Sigmoid colon (tissue), 7 donors: ENCODE results near the gene TBC1D22A. TPM values are rescaled to one million over a fixed set of nuclear protein-coding genes. Genes with fewer than 3 reads are reported as not detected.
"Not testable (repeated sequence)": the region's sequence is repeated elsewhere in the genome, so short reads cannot be mapped to it uniquely, and the experiment has no call there.

Experiments used
- DNase-seq: peaks from one replicate; pipeline ENCODE4 v3.0.0-alpha.2; 2019
- H3K27ac ChIP-seq, 4 donors: fragments of 200-600 bp; sonication (generic); one replicate each; pipeline ENCODE4 v1.5.1; 2016 to 2019; ENCODE audit warnings: mild to moderate bottlenecking in 1 of 4
- H3K27me3 ChIP-seq, 3 donors: fragments of 200-600 bp; sonication (generic); one replicate each; pipeline ENCODE4 v1.5.1; 2019; ENCODE audit warnings: mild to moderate bottlenecking in 1 of 3
- H3K36me3 ChIP-seq, 4 donors: fragments of 200-600 bp; sonication (generic); one replicate each; pipeline ENCODE4 v1.5.1; 2016 to 2019
- H3K4me1 ChIP-seq, 4 donors: fragments of 200-600 bp; sonication (generic); one replicate each; pipeline ENCODE4 v1.5.1; 2017 to 2019
- H3K4me3 ChIP-seq, 4 donors: fragments of 200-600 bp; sonication (generic); one replicate each; pipeline ENCODE4 v1.5.1; 2017 to 2019; ENCODE audit warnings: mild to moderate bottlenecking in 2 of 4, moderate library complexity in 1 of 4
- H3K9me3 ChIP-seq, 4 donors: fragments of 200-600 bp in 3 of 4; sonication (generic) in 3 of 4; one replicate each; pipeline versions ENCODE4 v1.5.1 to v1.6.1; 2013 to 2019
- EP300 ChIP-seq, 4 donors: sonication (generic); formaldehyde crosslinking; IDR thresholded peaks; one replicate each; pipeline ENCODE4 v1.6.1; 2017; ENCODE audit warnings: antibody characterized with exemption in 4 of 4
- POLR2A ChIP-seq, 2 donors: fragments of 450-650 bp; IDR thresholded peaks; one replicate each; pipeline ENCODE4 v1.6.1; 2016; ENCODE audit warnings: antibody characterized with exemption in 2 of 2, mild to moderate bottlenecking in 2 of 2, moderate library complexity in 2 of 2
- POLR2AphosphoS5 ChIP-seq, 4 donors: sonication (generic); formaldehyde crosslinking; IDR thresholded peaks; one replicate each; pipeline ENCODE4 v1.6.1; 2017; ENCODE audit warnings: antibody characterized with exemption in 4 of 4
- WGBS, 2 donors: extraction: QIAGEN DNeasy Blood & Tissue Kit; methylation state at CpG; one replicate each; pipeline ENCODE4 v1.1.7; 2013; 5-methylcytosine and 5-hydroxymethylcytosine counted together
- intact Hi-C: fragments of 100-400 bp; cut with DNase I; formaldehyde crosslinking; loops from one replicate; pipeline ENCODE4 v1.15.1; 2023
- polyA plus RNA-seq, 3 donors: library from polyadenylated mRNA; stranded (reverse); fragments of 200-250 nt; gene quantifications; one replicate each; pipeline ENCODE4 v1.2.3, GENCODE V29; 2013
- total RNA-seq, 4 donors: library from RNA; depleted of rRNA; stranded (reverse); fragments of >200 nt; gene quantifications; one replicate each; pipeline ENCODE4 v1.1.0, GENCODE V29; 2016
- TF ChIP-seq, protein P1 (sequence below), 4 experiments: fragments of 450-650 bp in 3 of 4; fragments of 200-600 bp in 1 of 4; IDR thresholded peaks; one replicate each; pipeline ENCODE4 v1.5.1; 2016 to 2019; ENCODE audit warnings: antibody characterized with exemption in 4 of 4, mild to moderate bottlenecking in 3 of 4, moderate library complexity in 2 of 4
- donor health status: healthy with polysubstance abuse.
- donor health status: Bipolar disorder and iron deficiency.
- donor health status: healthy.

The TBC1D22A gene
- total and polyA plus RNA-seq, 7 donors: 13.6 to 34.6 (median 14.3) TPM

DNA sequence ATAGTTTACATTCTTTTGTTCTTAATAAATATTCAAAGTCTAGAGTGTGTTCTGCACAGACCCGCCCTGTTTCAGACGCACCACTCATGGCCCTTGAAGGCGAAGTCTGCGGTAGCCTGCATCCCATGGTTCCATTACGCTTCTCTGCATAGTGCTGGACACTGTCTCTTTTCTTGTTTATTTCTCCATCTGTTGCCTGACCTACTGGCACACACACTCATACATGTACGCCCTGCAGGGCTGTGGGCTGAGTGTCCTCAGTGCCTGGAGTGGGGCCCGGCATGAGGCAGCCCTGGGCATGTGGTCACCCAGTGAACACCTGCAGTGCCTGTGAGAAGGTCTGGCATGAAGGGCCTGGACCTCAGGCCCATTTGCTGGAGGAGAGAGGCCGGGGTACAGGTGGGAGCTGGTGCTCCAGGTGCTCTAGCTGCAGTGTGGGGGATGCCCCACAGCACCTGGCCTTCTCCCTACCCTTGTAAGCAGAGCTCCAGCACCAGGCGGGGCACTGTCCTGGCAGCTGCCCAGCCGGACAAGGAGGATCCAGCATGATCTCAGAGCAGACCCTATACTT is 404.1 kb downstream of the TBC1D22A start:
- H3K27ac ChIP-seq: no peak overlapping the region
- no peaks in the 10 kb centered on the region for H3K27me3 ChIP-seq
- H3K36me3 ChIP-seq: no peaks in the 10 kb centered on the region
- 94 to 96% methylated on average over 10 of the region's 10 CpGs for WGBS, 2 donors
- H3K4me1 ChIP-seq: no peaks in the 10 kb centered on the region
- intact Hi-C loops: no loop called here
- TF ChIP-seq POLR2A (IDR thresholded peaks at IDR 0.05) (no peak), EP300 (IDR thresholded peaks at IDR 0.05) (no peak)
- TF ChIP-seq, protein P1, sequence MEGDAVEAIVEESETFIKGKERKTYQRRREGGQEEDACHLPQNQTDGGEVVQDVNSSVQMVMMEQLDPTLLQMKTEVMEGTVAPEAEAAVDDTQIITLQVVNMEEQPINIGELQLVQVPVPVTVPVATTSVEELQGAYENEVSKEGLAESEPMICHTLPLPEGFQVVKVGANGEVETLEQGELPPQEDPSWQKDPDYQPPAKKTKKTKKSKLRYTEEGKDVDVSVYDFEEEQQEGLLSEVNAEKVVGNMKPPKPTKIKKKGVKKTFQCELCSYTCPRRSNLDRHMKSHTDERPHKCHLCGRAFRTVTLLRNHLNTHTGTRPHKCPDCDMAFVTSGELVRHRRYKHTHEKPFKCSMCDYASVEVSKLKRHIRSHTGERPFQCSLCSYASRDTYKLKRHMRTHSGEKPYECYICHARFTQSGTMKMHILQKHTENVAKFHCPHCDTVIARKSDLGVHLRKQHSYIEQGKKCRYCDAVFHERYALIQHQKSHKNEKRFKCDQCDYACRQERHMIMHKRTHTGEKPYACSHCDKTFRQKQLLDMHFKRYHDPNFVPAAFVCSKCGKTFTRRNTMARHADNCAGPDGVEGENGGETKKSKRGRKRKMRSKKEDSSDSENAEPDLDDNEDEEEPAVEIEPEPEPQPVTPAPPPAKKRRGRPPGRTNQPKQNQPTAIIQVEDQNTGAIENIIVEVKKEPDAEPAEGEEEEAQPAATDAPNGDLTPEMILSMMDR (IDR thresholded peaks at IDR 0.05): no peak
- H3K9me3 ChIP-seq: no peaks in the 10 kb centered on the region
- H3K4me3 ChIP-seq: no peak overlapping the region
- DNase-seq: peak; percentile 54

DNA sequence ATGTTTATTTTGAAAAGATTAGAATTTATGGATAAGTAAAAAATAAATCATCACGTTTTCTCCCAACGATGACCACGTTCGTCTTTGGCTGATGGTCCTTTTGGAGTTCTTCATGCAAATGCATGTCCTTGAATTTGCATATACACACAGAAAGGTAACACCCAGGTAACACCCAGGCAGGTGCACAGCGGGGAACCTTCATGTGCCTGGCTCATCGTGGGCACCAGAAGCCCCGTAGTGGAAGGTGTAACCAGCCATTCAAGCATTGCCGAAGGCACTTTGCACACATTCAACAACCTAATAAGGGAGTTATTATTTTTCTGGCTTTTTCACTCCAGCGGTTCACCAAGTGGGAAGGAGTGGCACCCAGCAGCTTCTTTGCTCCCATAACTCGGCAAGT is 404.6 kb downstream of the TBC1D22A start:
- no peak overlapping the region for H3K27ac ChIP-seq
- WGBS, 2 donors: 94 to 97% methylated on average over 10 of the region's 10 CpGs
- no peaks in the 10 kb centered on the region for H3K9me3 ChIP-seq
- H3K4me3 ChIP-seq: no peak overlapping the region
- intact Hi-C loops: no loop called here
- no peaks in the 10 kb centered on the region for H3K36me3 ChIP-seq
- DNase-seq: peak; percentile 36
- H3K27me3 ChIP-seq: no peaks in the 10 kb centered on the region
- no peaks in the 10 kb centered on the region for H3K4me1 ChIP-seq
- TF ChIP-seq, protein P1 (IDR thresholded peaks at IDR 0.05): no peak
- no peak for TF ChIP-seq POLR2AphosphoS5 (IDR thresholded peaks at IDR 0.05)
- no peak for TF ChIP-seq POLR2A (IDR thresholded peaks at IDR 0.05)
- no peak for TF ChIP-seq EP300 (IDR thresholded peaks at IDR 0.05)

DNA sequence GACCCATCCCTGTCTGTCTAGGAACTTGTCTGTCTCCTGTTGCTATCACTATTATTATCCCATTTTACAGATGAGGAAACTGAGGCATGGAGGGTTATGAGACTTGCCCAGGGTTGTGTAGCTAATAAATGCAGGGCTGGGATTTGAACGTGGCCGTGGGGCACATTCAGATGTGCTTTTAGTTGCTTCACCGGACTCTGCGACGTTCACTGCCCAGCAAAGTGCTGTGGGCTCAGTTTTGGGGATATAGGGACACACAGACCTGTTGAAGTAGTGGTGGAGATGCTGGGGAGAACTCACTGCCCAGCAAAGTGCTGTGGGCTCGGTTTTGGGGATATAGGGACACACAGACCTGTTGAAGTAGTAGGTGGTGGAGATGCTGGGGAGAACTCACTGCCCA is 405.5 kb downstream of the TBC1D22A start:
- H3K9me3 ChIP-seq, intact Hi-C loops, DNase-seq, H3K27ac ChIP-seq, H3K27me3 ChIP-seq, H3K4me3 ChIP-seq, H3K4me1 ChIP-seq, H3K36me3 ChIP-seq: not testable (repeated sequence)
- 95 to 98% methylated on average over 6 of the region's 6 CpGs for WGBS, 2 donors

GRCh38 chr22:47168441-47168840 is 406.0 kb downstream of the TBC1D22A start:
- peak; percentile 40 for DNase-seq
- Histone ChIP-seq H3K4me1 (no peaks in the 10 kb centered on the region), H3K27me3 (no peaks in the 10 kb centered on the region), H3K27ac (no peak overlapping the region), H3K36me3 (no peaks in the 10 kb centered on the region), H3K9me3 (no peaks in the 10 kb centered on the region), H3K4me3 (no peak overlapping the region)
- intact Hi-C loops: no loop called here
- TF ChIP-seq EP300 (IDR thresholded peaks at IDR 0.05) (no peak), POLR2A (IDR thresholded peaks at IDR 0.05) (no peak), POLR2AphosphoS5 (IDR thresholded peaks at IDR 0.05) (no peak)
- TF ChIP-seq, protein P1 (IDR thresholded peaks at IDR 0.05): no peak
- 96% methylated on average over 14 of the region's 14 CpGs for WGBS, 2 donors

DNA sequence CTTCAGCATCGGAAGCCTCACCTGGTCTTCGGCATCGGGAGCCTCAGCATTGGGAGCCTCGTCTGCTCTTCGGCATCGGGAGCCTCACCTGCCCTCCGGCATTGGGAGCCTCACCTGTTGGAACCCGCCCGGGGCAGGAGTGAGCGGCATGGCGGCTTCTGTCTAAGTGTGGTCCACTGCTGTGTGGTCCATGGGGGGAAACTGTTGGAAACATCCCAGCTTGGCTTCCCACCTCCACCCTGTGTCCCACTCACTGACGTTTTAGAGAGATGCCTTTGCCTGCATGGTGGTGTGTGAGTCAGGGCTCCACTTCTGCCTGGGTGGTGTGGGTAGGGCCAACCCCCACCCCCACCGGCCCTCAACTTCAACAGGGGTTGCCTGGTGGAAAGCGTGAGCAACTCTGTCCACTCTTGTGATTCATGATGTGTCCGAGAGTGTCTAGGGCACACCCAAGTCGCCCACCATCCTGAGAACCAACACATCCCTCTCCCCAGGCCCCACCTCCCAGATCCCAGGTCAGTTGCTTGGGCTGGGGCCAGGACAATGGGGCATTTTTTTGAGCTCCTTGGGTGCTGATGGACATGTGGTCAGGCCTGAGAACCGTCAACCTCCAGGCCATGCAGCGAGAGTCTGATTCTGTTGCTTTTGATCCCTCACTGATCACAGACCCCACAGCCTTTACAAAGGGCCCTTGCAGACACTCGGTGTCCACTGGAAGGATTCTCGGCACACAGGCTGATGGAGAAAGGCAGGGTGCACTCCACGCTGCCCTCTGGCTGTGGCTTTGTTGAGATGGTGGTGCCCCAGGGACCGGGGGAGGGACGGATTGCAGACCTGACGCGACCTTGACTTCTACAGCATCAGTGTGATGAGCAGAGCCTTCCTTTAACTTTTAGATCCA is 406.7 kb downstream of the TBC1D22A start:
- intact Hi-C loops: no loop called here
- TF ChIP-seq POLR2A (IDR thresholded peaks at IDR 0.05): no peak
- no peak for TF ChIP-seq POLR2AphosphoS5 (IDR thresholded peaks at IDR 0.05)
- TF ChIP-seq EP300 (IDR thresholded peaks at IDR 0.05): no peak
- TF ChIP-seq, protein P1 (IDR thresholded peaks at IDR 0.05): no peak

More for the DNA sequence above, 406.7 kb downstream of the TBC1D22A start:
- no peaks in the 10 kb centered on the region for H3K27me3 ChIP-seq
- H3K9me3 ChIP-seq: no peaks in the 10 kb centered on the region
- H3K4me3 ChIP-seq: no peak overlapping the region
- DNase-seq: peak; percentile 46
- H3K4me1 ChIP-seq: no peaks in the 10 kb centered on the region
- 90 to 94% methylated on average over 25 of the region's 25 CpGs for WGBS, 2 donors
- H3K36me3 ChIP-seq: no peaks in the 10 kb centered on the region
- H3K27ac ChIP-seq: no peak overlapping the region
